T-cell (primary cell): ENCODE results near the gene QARS1. TPM values are rescaled to one million over a fixed set of nuclear protein-coding genes. Genes with fewer than 3 reads are reported as not detected.

Experiments used
- ATAC-seq, 4 experiments: fragments of 200-7000 bp in 3 of 4; fragments of 150-1000 bp in 1 of 4; cut with Tn5 transposase; replicated peaks in 1 of 4; 1 replicate in 3 of 4; 2 replicates in 1 of 4; pipeline ENCODE4 v1.10.0; 2021; ENCODE audit warnings: moderate library complexity in 3 of 4, mild to moderate bottlenecking in 2 of 4, moderate number of reproducible peaks in 1 of 4
- CTCF ChIA-PET, 2 donors: fragments of 300-600 bp; sonication (Branson Sonifier 250); formaldehyde crosslinking; loops; one replicate each; lab custom pipeline; 2022; ENCODE audit warnings: antibody characterized with exemption in 2 of 2; lab: Charles Lee
- POLR2A ChIA-PET, 2 donors: fragments of 300-600 bp; sonication (Branson Sonifier 250); formaldehyde crosslinking; loops; one replicate each; lab custom pipeline; 2022; ENCODE audit warnings: antibody characterized with exemption in 2 of 2; lab: Charles Lee
- DNase-seq, 35 experiments: peaks; one replicate each; pipeline versions ENCODE4 v3.0.0 to v3.0.0-alpha.2; 2013 to 2023
- H3K27ac ChIP-seq: one replicate; pipeline ENCODE4 v1.5.1; 2013; ENCODE audit warnings: low read length
- H3K27me3 ChIP-seq, 2 experiments: replicated peaks in 1 of 2; 1 replicate in 1 of 2; 2 replicates in 1 of 2; pipeline versions ENCODE4 v1.6.1 to v1.7.0; 2013; ENCODE audit warnings: low read length in 1 of 2, mixed read lengths in 1 of 2; ENCODE audit not compliant: control insufficient read depth in 2 of 2, insufficient read depth in 2 of 2; ENCODE audit errors: extremely low read depth in 1 of 2
- H3K36me3 ChIP-seq, 2 donors: 1 replicate in 1 of 2; 2 replicates in 1 of 2; pipeline versions ENCODE4 v1.6.1 to v1.7.0; 2013; ENCODE audit warnings: low read length in 1 of 2; ENCODE audit not compliant: control insufficient read depth in 2 of 2, insufficient read depth in 1 of 2; ENCODE audit errors: extremely low read depth in 1 of 2
- H3K4me1 ChIP-seq, 2 experiments: 1 replicate in 1 of 2; 2 replicates in 1 of 2; pipeline versions ENCODE4 v1.6.1 to v1.7.0; 2013; ENCODE audit warnings: low read length in 2 of 2, mixed read lengths in 1 of 2; ENCODE audit not compliant: insufficient read depth in 2 of 2, control insufficient read depth in 1 of 2; ENCODE audit errors: extremely low read depth in 1 of 2
- H3K4me3 ChIP-seq, 2 donors: 1 replicate in 1 of 2; 2 replicates in 1 of 2; pipeline versions ENCODE4 v1.5.1 to v1.7.0; 2013; ENCODE audit warnings: mild to moderate bottlenecking in 2 of 2, low read length in 1 of 2, moderate library complexity in 1 of 2; ENCODE audit not compliant: control insufficient read depth in 1 of 2; ENCODE audit errors: extremely low read depth in 1 of 2
- H3K9me3 ChIP-seq: 2 replicates; pipeline ENCODE4 v1.7.0; 2013
- H3K27ac Mint-ChIP-seq, 2 donors: one replicate each; pipeline ENCODE4 v1.8.0; 2020 to 2021; ENCODE audit warnings: mild to moderate bottlenecking in 2 of 2, mixed read lengths in 2 of 2
- H3K27me3 Mint-ChIP-seq, 2 donors: one replicate each; pipeline ENCODE4 v1.8.0; 2021 to 2022; ENCODE audit warnings: mixed read lengths in 2 of 2
- H3K36me3 Mint-ChIP-seq: one replicate; pipeline ENCODE4 v1.8.0; 2021; ENCODE audit warnings: mixed read lengths
- H3K4me1 Mint-ChIP-seq, 3 donors: one replicate each; pipeline ENCODE4 v1.8.0; 2020 to 2022; ENCODE audit warnings: mixed read lengths in 3 of 3, mild to moderate bottlenecking in 1 of 3
- H3K4me3 Mint-ChIP-seq, 3 donors: one replicate each; pipeline ENCODE4 v1.8.0; 2020 to 2022; ENCODE audit warnings: mild to moderate bottlenecking in 3 of 3, mixed read lengths in 3 of 3, moderate library complexity in 3 of 3
- H3K9me3 Mint-ChIP-seq, 3 donors: one replicate each; pipeline ENCODE4 v1.8.0; 2020 to 2022; ENCODE audit warnings: mixed read lengths in 3 of 3
- WGBS: methylation state at CpG from one replicate; pipeline ENCODE4 v1.1.5; 2013; ENCODE audit warnings: missing lambda C conversion rate; ENCODE audit not compliant: insufficient coverage; 5-methylcytosine and 5-hydroxymethylcytosine counted together
- total RNA-seq, 35 experiments: library from RNA in 6 of 35; stranded (reverse) in 6 of 35; fragments of 120-200 nt in 1 of 35; gene quantifications; one replicate each; pipeline versions ENCODE4 v1.2.1 to v1.2.4 and lab custom pipeline; 2013 to 2026

The QARS1 gene
- total RNA-seq, result 100 to 1,000 TPM; 215 to 261 (median 245) TPM
- 189 TPM for total RNA-seq (2013)
- 55.2 to 186 (median 146) reads per million in 29 experiments for total RNA-seq (lab: John Stamatoyannopoulos, UW)

DNA sequence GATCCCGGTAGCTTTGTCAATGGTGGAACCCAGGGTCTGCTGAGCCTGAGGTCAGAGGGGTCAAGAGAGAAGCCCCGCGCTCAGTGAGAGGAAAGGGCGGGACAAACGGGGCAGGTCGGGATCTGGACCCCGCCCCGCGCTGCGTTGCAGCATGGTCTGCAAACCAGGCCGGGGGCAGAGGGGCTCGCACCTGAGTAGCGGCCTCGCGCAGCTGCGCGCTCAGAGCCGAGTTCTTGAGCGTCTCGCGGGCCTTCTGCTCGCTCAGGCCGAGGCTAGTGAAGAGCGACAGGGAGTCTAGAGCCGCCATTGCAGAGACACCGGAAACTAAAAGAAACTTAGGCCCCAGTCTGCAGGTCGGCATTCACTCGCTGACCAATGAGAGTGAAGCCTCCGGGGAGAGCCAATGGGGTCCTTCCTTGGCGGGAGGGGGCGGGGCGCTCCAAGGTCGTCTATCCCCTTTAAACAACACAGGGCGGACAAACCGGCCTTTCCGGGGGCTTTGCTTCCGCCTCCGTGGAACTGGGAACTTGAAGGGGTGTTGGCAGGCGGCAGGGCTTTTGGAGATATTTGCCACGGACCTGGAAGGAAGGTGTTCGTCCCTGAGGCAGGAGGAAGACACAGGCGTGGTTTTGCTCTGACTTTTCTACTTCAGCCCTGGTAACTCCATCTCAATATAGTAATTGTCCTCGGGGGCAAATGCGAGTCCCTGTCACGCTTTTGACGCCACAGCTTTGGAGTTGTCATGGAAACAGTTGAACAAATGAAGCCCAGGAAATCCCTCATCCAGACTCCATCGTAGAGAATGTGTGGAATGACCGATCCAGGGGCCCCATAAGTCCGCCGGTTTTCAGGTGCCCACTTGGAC, at the start of gene QARS1:
Gene QARS1 (minus strand): TSS at position 331 of the 865 bp plus-strand sequence. CDS start 24 bp downstream, at position 307.
- ChIA-PET POLR2A (interaction anchor here (0.6 to 1.0 kb wide), 3 partner anchors 10 to 36 kb away, joined by 3 read pairs; partner anchors contain the start of gene USP19 (in 1 of the 2)), CTCF (interaction anchor here in 1 of 2 donors (0.7 to 1.4 kb wide), 3 partner anchors 10 to 53 kb away, joined by 3 to 7 read pairs (median 4); partner anchors contain the start of genes QRICH1 and USP19)
- Mint-ChIP-seq H3K36me3 (peaks cover 30% of the 10 kb centered on the region), H3K9me3 (no peaks in the 10 kb centered on the region), H3K4me3 (peak within 1 kb of the TSS; percentile 97 to 99 (median 97)), H3K27ac (peak within 1 kb of the TSS; percentile 96 to 98), H3K27me3 (no peaks in the 10 kb centered on the region), H3K4me1 (peaks cover 28 to 40% (median 30%) of the 10 kb centered on the region in 3 donors)
- H3K27me3 ChIP-seq, result no peaks in the 10 kb centered on the region
- peak within 1 kb of the TSS; percentile 88 to 96 for H3K4me3 ChIP-seq
- H3K9me3 ChIP-seq, result no peaks in the 10 kb centered on the region
- H3K27ac ChIP-seq, result peak within 1 kb of the TSS; percentile 67
- DNase-seq (peak; percentile 77 to 91 (median 85)), ATAC-seq (peak; percentile 98 to 99 (median 99))
- peaks cover 4 to 25% of the 10 kb centered on the region in 2 experiments for H3K4me1 ChIP-seq
- peaks cover 9 to 47% of the 10 kb centered on the region in 2 donors for H3K36me3 ChIP-seq
- 7% methylated on average over 36 of the region's 50 CpGs for WGBS

DNA sequence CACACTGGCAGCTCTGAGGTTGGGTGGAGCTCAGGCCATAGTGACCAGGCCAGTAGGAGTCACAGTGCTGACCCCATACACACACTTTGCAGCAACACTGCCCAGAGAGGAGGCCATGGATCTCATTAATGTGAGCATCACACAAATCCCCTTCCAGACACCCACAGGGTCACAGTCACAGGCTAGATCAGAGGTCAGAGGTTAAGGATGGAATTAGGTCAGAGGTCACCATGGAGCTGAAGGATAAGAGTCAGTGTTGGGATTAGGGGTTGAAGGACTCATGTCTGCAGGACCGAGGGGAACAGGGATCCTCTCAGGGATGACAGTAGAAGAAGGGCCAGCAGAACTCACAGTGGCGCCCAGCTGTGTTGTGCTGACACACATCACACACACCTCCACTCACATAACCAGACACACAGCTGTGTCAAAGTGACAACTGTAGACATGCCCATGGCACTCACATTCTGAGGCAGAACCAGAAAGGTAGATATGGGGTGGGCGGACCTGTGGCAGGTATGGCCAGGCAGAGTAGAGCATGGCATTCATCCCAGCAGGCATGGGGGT, 48.9 kb upstream of the QARS1 start:
- H3K4me3 Mint-ChIP-seq, result no peak overlapping the region
- ChIA-PET CTCF (no interaction called here), POLR2A (no interaction called here)
- no peaks in the 10 kb centered on the region for H3K36me3 Mint-ChIP-seq
- DNase-seq, result no peak
- H3K9me3 Mint-ChIP-seq, result no peaks in the 10 kb centered on the region
- no peak overlapping the region for H3K27ac Mint-ChIP-seq
- no peak overlapping the region for H3K27ac ChIP-seq
- H3K4me1 Mint-ChIP-seq, result peaks cover 0 to 6% (median 0%) of the 10 kb centered on the region in 3 donors
- H3K27me3 ChIP-seq, result no peaks in the 10 kb centered on the region
- H3K36me3 ChIP-seq, result no peaks in the 10 kb centered on the region
- no peak overlapping the region for H3K4me3 ChIP-seq
- ATAC-seq, result no peak
- H3K27me3 Mint-ChIP-seq, result no peaks in the 10 kb centered on the region
- no peaks in the 10 kb centered on the region for H3K9me3 ChIP-seq
- H3K4me1 ChIP-seq, result no peaks in the 10 kb centered on the region
- no CpG with 5 or more reads among the region's 3 CpGs for WGBS

DNA sequence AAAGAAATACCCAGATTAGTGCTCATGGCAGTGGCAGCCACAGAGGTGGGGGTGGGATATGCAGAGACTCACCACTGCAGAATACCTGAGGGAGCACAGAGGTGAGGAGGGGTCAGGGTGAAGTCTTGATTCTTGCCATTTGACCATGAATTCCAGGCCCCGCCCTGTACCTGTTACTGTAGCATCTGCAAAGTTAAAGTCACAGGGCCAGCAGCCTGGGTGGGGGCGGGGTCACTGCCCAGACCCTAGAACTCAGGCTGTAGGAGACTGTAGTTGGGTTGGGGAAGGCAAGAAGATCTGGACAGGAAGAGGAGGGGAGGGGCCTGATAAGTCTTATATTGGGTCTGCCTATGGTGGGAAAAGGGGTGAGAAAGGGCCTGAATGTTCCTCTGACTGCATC, 47.1 kb upstream of the QARS1 start:
- CTCF ChIA-PET, result no interaction called here
- ATAC-seq, result no peak
- H3K27ac ChIP-seq, result no peak overlapping the region
- no peaks in the 10 kb centered on the region for H3K36me3 Mint-ChIP-seq
- H3K4me1 ChIP-seq, result no peaks in the 10 kb centered on the region
- H3K27ac Mint-ChIP-seq, result no peak overlapping the region
- H3K4me3 Mint-ChIP-seq, result no peak overlapping the region
- no peak for DNase-seq
- no peak overlapping the region for H3K4me3 ChIP-seq
- no peaks in the 10 kb centered on the region for H3K9me3 Mint-ChIP-seq
- POLR2A ChIA-PET, result no interaction called here
- H3K9me3 ChIP-seq, result no peaks in the 10 kb centered on the region
- no peaks in the 10 kb centered on the region for H3K36me3 ChIP-seq
- H3K4me1 Mint-ChIP-seq, result no peaks in the 10 kb centered on the region
- no peaks in the 10 kb centered on the region for H3K27me3 Mint-ChIP-seq
- H3K27me3 ChIP-seq, result no peaks in the 10 kb centered on the region
- 81% methylated on average over 2 of the region's 2 CpGs for WGBS

DNA sequence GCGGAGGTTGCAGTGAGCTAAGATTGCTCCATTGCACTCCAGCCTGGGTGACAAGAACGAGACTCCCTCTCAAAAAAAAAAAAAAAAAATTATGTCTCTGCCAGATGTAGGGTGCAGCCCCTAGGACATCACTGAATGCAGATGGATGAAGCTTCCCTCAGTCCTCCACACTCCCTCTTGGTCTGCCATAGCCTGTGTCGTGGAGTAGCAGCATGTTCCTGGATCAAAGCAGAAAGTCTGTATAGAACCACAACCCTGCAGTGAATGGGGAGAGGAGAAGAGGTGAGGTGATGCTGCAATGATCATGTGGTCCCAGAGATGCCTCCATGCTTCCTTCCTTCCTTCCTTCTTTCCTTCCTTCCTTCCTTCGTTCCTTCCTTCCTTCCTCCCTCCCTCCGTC, 43.6 kb upstream of the QARS1 start:
- Mint-ChIP-seq H3K27ac (no peak overlapping the region), H3K9me3 (no peaks in the 10 kb centered on the region), H3K4me1 (no peaks in the 10 kb centered on the region), H3K36me3 (no peaks in the 10 kb centered on the region), H3K4me3 (no peak overlapping the region), H3K27me3 (no peaks in the 10 kb centered on the region)
- Histone ChIP-seq H3K4me3 (no peak overlapping the region), H3K4me1 (no peaks in the 10 kb centered on the region), H3K9me3 (no peaks in the 10 kb centered on the region), H3K27me3 (peaks cover 0 to 3% of the 10 kb centered on the region in 2 experiments), H3K27ac (no peak overlapping the region), H3K36me3 (no peaks in the 10 kb centered on the region)
- POLR2A ChIA-PET, result interaction anchor here in 1 of 2 donors (0.7 kb wide), 1 partner anchor 625 kb away, joined by 3 read pairs; no protein-coding TSS in a partner anchor
- WGBS, result 100% methylated on average over 1 of the region's 5 CpGs
- no peak for ATAC-seq
- CTCF ChIA-PET, result interaction anchor here in 1 of 2 donors (0.6 kb wide), 1 partner anchor 10 kb away, joined by 3 read pairs; no protein-coding TSS in a partner anchor
- DNase-seq, result no peak

DNA sequence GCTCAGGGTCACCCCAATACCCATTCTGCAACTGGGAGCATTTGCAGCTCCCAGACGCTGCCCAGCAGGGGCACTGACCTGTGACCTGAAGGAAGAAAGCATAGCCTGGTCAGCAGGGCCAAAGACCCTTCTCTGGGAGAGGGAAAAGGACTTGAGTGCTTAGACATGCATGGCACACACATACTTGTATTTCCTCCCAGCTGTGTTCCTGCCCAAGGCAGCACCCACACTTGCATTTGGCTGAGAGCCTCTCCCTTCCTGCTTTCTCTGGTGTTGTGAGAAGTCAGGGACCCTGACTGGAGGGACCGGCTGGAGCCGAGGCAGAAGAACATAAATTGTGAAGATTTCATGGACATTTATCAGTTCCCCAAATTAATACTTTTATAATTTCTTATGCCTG, 35.5 kb upstream of the QARS1 start:
- Histone ChIP-seq H3K27me3 (peaks cover 0 to 36% of the 10 kb centered on the region in 2 experiments), H3K27ac (no peak overlapping the region), H3K4me1 (no peaks in the 10 kb centered on the region), H3K36me3 (no peaks in the 10 kb centered on the region), H3K4me3 (no peak overlapping the region), H3K9me3 (no peaks in the 10 kb centered on the region)
- ATAC-seq, result no peak
- no peaks in the 10 kb centered on the region for H3K4me1 Mint-ChIP-seq
- POLR2A ChIA-PET, result no interaction called here
- H3K9me3 Mint-ChIP-seq, result peaks cover 0 to 4% (median 0%) of the 10 kb centered on the region in 3 donors
- WGBS, result no CpG with 5 or more reads among the region's 3 CpGs
- no peak for DNase-seq
- no peaks in the 10 kb centered on the region for H3K36me3 Mint-ChIP-seq
- CTCF ChIA-PET, result no interaction called here
- H3K27me3 Mint-ChIP-seq, result peaks cover 14 to 21% of the 10 kb centered on the region in 2 donors
- H3K27ac Mint-ChIP-seq, result no peak overlapping the region
- no peak overlapping the region for H3K4me3 Mint-ChIP-seq

DNA sequence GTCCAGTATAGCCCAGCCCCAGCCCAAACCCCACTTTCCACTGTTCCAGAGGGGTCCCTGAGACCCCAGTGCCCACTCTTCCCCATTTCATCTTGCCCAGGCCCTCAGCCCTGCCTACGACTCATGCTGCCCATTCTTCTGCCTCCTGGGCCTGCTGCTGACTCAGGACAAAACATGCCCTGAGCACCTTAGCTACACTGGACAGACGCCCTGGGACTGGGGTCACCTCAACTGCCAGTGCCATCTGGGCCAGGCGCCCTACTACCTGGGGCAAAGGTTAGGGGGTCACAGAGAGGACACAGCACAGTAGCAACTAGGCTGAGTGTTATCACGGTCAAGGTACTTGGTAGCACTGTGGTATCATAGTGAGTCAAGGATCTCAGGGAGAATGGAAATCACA, 30.9 kb upstream of the QARS1 start:
- 64% methylated on average over 4 of the region's 4 CpGs for WGBS
- Mint-ChIP-seq H3K36me3 (no peaks in the 10 kb centered on the region), H3K9me3 (no peaks in the 10 kb centered on the region), H3K27ac (no peak overlapping the region), H3K4me3 (no peak overlapping the region), H3K4me1 (peaks cover 0 to 4% (median 2%) of the 10 kb centered on the region in 3 donors), H3K27me3 (peaks cover 14 to 46% of the 10 kb centered on the region in 2 donors)
- H3K4me3 ChIP-seq, result no peak overlapping the region
- peaks cover 0 to 60% of the 10 kb centered on the region in 2 experiments for H3K27me3 ChIP-seq
- H3K4me1 ChIP-seq, result peaks cover 0 to 6% of the 10 kb centered on the region in 2 experiments
- ChIA-PET POLR2A (no interaction called here), CTCF (no interaction called here)
- ATAC-seq (no peak), DNase-seq (no peak)
- no peak overlapping the region for H3K27ac ChIP-seq
- no peaks in the 10 kb centered on the region for H3K36me3 ChIP-seq
- no peaks in the 10 kb centered on the region for H3K9me3 ChIP-seq
